ENCODE measurements around the gene PDCL2.
"Not testable (repeated sequence)": the region's sequence is repeated elsewhere in the genome, so short reads cannot be mapped to it uniquely, and the experiment has no call there.

PDCL2 gene

GRCh38 chr4:55582773-55583172 lies 9.3 kb downstream of the PDCL2 start:
- DNase-seq, result not testable (repeated sequence)

- no peak for DNase-seq
Observed at GRCh38 chr4:55578341-55579010, 13.6 kb downstream of the PDCL2 start.

- DNase-seq, result no peak
Observed at GRCh38 chr4:55575513-55575912, 16.5 kb downstream of the PDCL2 start.

DNA sequence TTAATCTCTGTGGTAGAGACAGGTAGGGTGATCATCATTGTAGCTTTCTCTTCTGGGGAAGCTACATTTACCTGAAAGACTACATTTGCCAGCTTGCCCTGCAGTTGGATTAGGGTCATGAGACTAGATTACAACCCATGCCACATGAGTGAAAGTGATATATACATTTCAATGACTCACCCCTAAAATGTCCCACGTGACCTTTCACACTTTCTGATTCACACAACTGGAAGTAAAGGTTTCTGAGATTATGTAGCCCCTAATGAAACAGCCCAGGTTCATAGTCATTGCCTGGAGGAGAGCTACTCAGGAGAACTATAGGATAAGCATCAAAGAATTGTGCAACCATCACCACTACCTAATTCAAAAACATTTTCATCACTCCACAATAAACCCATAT lies 17.8 kb downstream of the PDCL2 start:
- DNase-seq, result no peak

DNA sequence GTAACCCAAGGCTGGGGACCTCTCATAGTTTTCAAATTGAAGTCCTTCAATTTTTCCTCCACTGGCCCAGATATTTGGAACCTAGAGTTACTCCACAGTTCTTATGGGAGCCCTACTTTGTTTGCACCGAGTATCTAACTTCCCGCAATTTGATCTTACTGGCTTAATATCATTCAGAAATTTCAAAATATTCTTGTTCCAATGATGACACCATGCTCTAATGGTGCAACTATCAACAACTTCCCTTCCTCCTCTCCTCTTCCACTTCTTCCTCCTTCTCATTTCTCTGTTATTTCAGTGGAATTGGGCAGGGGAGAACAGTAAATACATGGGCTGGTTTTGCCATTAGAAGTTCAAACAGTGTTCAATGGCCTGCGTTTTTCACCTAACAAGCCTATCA lies 20.2 kb downstream of the PDCL2 start:
- DNase-seq, result no peak

DNA sequence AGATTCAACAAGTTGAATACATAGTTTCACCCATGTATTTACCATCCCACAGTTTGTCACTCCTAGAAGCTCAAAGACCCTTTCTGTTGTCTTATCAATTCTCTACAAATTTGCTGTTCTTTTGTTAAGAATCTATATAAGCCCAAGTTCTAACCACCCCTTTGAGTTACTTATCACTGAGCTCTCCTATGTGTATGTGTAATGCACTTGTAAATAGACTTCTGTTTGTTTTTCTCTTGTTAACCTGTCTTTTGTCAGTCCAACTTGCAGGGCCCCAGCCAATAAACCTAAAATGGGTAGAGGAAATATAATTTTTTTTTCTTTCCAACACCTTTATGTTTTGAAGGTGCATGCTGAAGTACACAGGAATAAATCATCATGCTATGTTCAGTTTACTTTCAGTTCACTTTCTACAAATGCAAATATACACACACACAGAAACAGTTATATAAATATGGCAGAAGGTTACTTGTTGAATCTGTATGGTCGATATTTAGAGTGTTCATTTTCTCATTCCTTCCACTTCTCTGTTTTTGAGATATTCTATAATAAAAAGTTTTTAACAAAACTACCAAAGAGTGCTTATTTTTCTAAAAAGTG lies 23.0 kb downstream of the PDCL2 start:
- DNase-seq, result no peak

- DNase-seq, result no peak
Observed at GRCh38 chr4:55561889-55562288, 30.2 kb downstream of the PDCL2 start.

GRCh38 chr4:55560096-55560495 lies 31.9 kb downstream of the PDCL2 start:
- no peak for DNase-seq

DNA sequence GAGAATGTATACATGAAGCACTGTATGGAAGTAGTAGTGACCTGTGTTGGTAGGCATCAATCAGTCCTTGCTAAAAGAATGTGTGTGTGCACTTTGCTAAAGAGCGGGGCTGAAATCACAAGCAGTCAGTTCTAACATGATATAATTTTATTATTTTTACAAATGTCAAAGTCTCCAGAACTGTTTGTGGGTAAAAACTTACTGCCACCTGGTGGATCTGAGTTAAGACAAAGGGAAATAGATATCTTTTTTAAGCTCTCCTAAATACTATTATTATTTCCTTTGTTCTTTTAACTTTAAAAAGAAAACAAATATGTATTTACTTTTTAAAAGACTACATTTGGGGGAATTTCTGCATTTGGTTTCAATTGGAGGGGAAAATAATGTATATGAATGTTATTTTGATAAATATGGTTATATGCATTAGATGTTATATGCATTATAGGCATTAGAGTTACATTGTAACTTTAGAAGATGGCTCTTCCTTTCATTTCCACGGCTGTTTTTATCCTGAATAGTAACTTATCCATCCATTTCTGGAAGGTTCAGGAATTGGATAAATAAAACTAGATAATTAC lies 37.5 kb downstream of the PDCL2 start:
- no peak for DNase-seq

DNA sequence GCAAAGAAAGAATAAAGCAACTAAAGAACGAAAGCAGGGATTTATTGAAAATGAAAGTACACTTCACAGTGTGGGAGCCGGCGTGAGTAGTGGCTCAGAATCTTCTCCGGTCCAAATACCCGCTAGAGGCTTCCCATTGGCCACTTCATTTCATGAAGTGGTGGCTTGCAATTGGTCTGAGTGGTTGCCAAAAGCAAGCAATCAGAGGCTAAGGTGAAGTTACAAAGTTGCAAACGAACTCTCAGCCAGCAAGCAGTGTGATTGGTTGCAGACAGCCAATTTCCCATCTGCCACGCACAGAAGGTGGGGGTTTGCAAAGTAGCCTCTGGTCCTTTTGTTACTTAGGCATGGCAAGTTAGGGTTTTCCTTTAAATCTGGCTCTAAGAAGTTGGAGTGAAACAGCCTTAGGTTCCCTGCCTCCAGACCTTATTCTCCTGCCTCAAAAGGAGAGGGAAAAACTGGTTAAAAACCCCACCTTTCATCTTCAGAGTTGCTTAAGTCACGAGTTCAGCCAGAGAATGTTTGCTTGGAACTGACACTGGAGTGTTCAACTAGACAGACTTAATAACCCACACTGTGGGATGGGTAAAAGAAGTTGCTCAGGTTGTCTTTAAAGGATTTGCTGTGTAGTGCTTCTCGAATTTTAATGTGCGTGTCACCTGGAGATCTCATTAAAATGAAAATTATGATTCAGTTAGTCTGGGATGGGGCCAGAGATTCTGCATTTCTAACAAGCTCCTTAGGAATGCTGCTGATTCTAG lies 38.4 kb downstream of the PDCL2 start:
- DNase-seq, result no peak

DNA sequence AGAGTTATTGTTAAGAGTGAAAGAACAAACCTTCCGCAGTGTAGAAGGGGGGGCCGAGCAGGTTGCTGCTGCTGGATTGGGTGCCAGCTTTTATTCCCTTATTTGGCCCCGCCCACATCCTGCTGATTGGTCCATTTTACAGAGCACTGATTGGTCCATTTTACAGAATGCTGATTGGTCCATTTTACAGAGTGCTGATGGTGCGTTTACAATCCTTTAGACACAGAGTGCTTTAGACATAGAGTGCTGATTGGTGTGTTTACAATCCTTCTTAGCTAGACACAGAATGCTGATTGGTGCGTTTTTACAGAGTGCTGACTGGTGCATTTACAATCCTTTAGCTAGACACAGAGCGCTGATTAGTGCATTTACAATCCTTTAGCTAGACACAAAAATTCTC lies 40.1 kb downstream of the PDCL2 start:
- DNase-seq, result not testable (repeated sequence)

- no peak for DNase-seq
Observed at GRCh38 chr4:55549888-55550287, 42.2 kb downstream of the PDCL2 start.

DNA sequence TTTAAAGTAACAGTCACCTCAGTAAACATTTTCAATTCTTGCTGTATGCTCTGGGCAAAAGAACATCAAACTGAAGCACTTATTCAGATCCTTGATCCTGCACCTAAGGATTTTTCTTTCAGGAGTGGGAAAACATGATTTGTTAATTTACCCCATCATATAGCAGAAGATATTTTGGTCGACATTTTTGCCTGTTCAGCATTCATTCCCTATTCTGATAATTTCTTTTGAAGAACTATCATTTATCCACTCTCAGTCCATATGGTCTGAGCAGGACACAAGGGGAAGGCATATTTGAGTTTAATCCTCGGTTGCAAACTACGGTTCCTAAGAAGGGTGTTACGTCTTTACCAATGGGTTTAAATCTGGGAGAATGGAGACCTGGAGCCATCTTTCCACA lies 44.1 kb downstream of the PDCL2 start:
- DNase-seq, result no peak

- no peak for DNase-seq
Observed at GRCh38 chr4:55547466-55547770, 44.6 kb downstream of the PDCL2 start.

DNA sequence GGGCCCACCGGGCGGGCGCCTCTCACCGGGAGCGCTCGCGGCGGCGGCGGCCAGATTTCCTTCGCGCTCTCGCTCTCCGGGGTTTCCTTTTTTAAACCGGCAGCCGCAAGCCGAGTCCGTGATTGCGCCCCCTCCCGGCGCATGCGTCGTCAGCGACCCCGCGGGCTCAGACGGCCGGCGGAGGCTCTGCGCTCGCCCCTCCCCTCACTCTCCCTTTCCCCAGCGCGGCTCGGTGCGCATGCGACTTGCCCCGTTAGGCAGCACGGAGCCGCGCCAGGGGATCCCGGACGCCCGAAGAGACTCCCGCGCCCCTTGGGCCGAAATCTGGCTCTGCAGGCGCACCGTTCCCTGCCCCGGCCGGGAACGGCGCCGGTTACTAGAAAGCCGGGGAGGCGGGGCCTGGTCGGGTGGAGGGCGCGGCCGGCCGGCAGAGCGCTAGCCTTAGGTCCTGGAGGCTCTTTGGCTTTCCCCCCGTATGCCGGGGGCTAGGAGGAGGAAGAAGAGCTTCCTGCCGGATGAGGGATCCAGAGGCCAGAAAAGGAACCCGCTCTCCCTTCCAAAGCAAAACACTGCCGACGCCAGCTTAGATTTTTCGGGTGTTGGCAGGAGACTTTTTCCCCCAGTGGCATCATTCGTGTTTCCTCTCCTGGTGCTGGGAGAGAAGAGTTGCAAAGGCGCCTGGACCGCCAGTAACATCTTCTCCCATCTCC lies 45.1 kb downstream of the PDCL2 start, which contains the start of gene CLOCK:
CLOCK (minus strand) TSS at position 154 of the 710 bp plus-strand sequence. CDS start 64,124 bp downstream, outside the sequence.
- peak; percentile 94 for DNase-seq

DNA sequence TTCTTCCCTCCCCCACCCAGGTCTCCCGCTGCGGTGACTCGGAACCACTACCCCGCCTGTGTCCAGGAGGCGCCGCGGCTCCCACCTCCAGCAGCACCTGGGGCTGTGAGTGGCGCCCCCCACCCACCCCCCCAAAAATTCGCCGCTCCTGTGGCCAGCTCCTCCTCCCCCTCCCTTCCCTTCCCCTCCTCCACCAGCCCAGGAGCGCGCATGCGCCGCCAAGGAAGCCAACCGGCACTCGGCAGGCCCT lies 45.6 kb downstream of the PDCL2 start:
- no peak for DNase-seq

DNA sequence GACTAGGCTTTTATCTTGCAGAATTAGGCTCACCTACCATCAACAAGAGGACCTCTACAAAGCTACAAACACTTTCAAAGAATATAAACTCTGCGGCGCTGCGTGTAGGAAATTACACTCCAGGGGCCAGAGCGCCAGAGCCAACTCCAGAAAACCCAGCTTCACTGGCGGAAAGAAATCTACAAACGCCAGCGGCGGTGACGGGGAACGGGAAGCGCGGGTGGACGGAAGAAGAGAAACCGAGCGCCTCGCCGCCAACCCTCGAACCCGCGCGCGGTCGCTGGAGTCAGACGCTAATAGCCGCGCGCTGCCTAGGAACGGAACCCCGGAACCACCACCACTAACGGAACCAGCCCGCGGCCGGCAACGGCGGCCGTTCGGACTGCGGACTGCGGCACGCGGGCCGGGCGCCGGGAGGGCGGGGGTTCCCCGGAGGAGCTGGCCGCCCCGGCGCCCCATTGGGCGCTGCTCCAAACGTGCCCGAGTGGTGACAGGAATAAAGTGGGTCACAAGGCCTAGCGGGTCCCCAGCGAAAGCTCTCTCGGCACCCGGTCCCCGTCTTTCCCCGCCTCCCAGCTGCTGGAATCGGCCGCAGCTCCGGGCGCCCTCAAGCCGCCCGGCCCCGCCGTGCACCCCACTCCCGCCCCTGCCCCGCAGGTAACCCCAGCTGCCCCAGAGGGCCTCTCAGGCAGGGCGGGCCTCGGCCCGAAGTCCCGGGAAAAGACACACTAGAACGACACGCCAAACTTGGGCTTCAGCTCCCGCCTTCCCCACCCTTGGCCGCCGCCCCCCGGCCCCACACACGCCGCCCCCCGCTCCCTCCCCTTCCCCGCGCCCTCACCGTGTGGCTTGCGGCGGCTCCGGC lies 46.2 kb downstream of the PDCL2 start:
- DNase-seq, result peak; percentile 86

- no peak for DNase-seq
Observed at GRCh38 chr4:55545151-55545550, 46.9 kb downstream of the PDCL2 start.

DNA sequence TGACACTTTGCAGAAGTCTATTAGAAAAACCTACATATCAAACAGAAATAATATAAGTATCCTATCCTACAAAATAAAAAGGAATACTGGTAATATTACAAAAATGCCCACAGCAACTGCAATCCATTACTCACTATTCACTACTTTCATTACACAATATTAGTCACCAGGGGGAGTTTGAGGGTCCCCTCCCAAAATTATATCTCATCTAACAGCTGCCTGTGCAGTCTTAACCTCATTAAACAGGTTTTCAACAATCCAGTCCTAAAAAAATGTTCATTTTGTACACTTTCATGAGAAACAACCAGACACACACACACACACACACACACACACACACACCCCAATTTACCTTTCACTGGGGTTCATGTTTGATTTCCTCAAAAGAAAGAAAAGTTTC lies 48.2 kb downstream of the PDCL2 start:
- DNase-seq, result no peak

- no peak for DNase-seq
Observed at GRCh38 chr4:55540271-55540670, 51.8 kb downstream of the PDCL2 start.

DNA sequence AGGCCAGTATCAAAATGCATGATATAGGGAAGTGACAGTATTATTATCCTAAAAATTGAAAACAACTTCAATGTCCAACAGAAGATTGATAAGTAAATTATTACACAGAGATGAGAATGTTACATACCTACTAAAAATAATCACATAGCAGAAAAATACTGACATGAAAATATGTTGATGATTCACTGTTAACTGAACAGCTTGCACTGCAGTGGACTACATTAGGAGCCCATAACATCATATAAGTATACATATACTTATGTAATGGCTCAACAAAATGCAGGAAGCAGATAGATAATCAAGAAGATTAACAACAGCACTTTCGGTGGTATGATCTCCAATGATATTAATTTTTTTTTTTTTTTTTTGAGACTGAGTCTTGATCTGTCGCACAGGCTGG lies 52.4 kb downstream of the PDCL2 start:
- no peak for DNase-seq

GRCh38 chr4:55538531-55538930 lies 53.5 kb downstream of the PDCL2 start:
- no peak for DNase-seq

DNA sequence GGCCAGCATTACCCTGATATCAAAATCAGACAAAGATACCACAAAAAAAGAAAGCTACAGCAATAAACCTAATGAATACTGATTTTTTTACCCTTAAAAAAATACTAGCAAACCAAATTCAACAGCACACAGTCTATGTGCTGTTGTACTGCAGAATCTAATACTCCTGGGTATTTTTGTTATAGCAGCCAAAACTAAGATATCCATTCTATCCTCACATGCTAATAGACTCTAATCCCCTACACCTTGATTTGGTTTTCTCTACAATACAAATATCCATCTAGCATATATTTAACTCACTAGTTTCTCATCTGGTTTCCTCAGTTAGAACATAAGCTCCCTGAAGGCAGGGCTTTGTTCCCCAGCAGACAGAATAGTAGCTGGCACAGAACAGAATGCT lies 57.7 kb downstream of the PDCL2 start:
- DNase-seq, result no peak

Measured in activated CD8-positive, alpha-beta memory T cell treated with anti-CD3 and anti-CD28 coated beads for 24 hours (primary cell).